C4-2B (cell line): ENCODE results near the gene INPP5E.

ENCODE experiments used
- CTCF ChIP-seq: fragments of 450-650 bp; conservative IDR thresholded peaks from 2 replicates; pipeline ENCODE4 v1.5.1; 2017; ENCODE audit warnings: mild to moderate bottlenecking
- ZFX ChIP-seq: fragments of 450-650 bp; IDR thresholded peaks from 2 replicates; pipeline ENCODE4 v1.6.1; 2017

DNA sequence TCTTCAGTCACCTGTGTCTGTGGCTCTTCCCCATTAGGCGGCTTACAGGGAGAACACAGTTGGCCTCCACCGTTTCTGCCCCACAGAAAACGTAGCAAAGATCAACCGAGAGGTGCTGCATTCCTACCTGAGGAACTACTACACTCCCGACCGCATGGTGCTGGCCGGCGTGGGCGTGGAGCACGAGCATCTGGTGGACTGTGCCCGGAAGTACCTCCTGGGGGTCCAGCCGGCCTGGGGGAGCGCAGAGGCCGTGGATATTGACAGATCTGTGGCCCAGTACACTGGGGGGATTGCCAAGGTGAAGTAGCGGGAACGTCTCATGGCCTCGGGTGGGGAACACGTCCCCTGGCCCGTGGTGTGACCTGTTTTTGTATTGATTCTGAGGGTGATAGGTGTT lies 22.7 kb downstream of the INPP5E start:
- no peak for TF ChIP-seq CTCF
- no peak for TF ChIP-seq ZFX
